HEK293T (cell line): ENCODE results near the gene NPRL2.

ENCODE experiments used
- CTCF ChIA-PET: fragments of 350-600 bp; formaldehyde crosslinking; extraction: SDS; loops from one replicate; lab custom pipeline; 2021; ENCODE audit warnings: antibody characterized with exemption, inconsistent platforms; lab: Yijun Ruan, JAX
- POLR2A ChIA-PET: fragments of 350-600 bp; formaldehyde crosslinking; extraction: SDS; loops from one replicate; lab custom pipeline; 2020; ENCODE audit warnings: antibody characterized with exemption, inconsistent platforms; lab: Yijun Ruan, JAX
- DNase-seq: peaks from one replicate; pipeline ENCODE4 v3.0.0; 2012; ENCODE audit warnings: mixed read lengths; ENCODE audit errors: extremely low spot score
- ARNT ChIP-seq: fragments of 450-650 bp; IDR thresholded peaks from 2 replicates; pipeline ENCODE4 v1.6.1; 2017; ENCODE audit warnings: mild to moderate bottlenecking
- BHLHE40 ChIP-seq: fragments of 450-650 bp; IDR thresholded peaks from 2 replicates; pipeline ENCODE4 v1.6.1; 2016; ENCODE audit warnings: mild to moderate bottlenecking, moderate library complexity, borderline replicate concordance
- CTBP1 ChIP-seq: fragments of 450-650 bp; IDR thresholded peaks from 2 replicates; pipeline ENCODE4 v1.6.1; 2016; ENCODE audit warnings: borderline replicate concordance
- ELF4 ChIP-seq: fragments of 450-650 bp; IDR thresholded peaks from 2 replicates; pipeline ENCODE4 v1.6.1; 2017; ENCODE audit warnings: antibody characterized with exemption
- FOXA1 ChIP-seq: fragments of 450-650 bp; IDR thresholded peaks from 2 replicates; pipeline ENCODE4 v1.6.1; 2016; ENCODE audit warnings: mild to moderate bottlenecking
- FOXK2 ChIP-seq: fragments of 450-650 bp; IDR thresholded peaks from 2 replicates; pipeline ENCODE4 v1.6.1; 2016; ENCODE audit warnings: mild to moderate bottlenecking
- FOXM1 ChIP-seq: fragments of 450-650 bp; IDR thresholded peaks from 2 replicates; pipeline ENCODE4 v1.6.1; 2017; ENCODE audit warnings: mild to moderate bottlenecking, borderline replicate concordance
- HDGF ChIP-seq: fragments of 450-650 bp; IDR thresholded peaks from 2 replicates; pipeline ENCODE4 v1.6.1; 2017; ENCODE audit warnings: antibody characterized with exemption, borderline replicate concordance
- L3MBTL2 ChIP-seq: fragments of 450-650 bp; conservative IDR thresholded peaks from 2 replicates; pipeline ENCODE4 v1.6.1; 2016; ENCODE audit warnings: mild to moderate bottlenecking
- LEF1 ChIP-seq: fragments of 450-650 bp; IDR thresholded peaks from 2 replicates; pipeline ENCODE4 v1.6.1; 2017; ENCODE audit warnings: mild to moderate bottlenecking, borderline replicate concordance
- NFRKB ChIP-seq: fragments of 450-650 bp; IDR thresholded peaks from 2 replicates; pipeline ENCODE4 v1.6.1; 2016; ENCODE audit warnings: mild to moderate bottlenecking, moderate library complexity
- SP1 ChIP-seq: fragments of 450-650 bp; IDR thresholded peaks from 2 replicates; pipeline ENCODE4 v1.6.1; 2017
- SUZ12 ChIP-seq: fragments of 450-650 bp; IDR thresholded peaks from 2 replicates; pipeline ENCODE4 v1.6.1; 2016; ENCODE audit warnings: mild to moderate bottlenecking
- TARDBP ChIP-seq: fragments of 450-650 bp; IDR thresholded peaks from 2 replicates; pipeline ENCODE4 v1.6.1; 2016
- ZNF384 ChIP-seq: fragments of 450-650 bp; IDR thresholded peaks from 2 replicates; pipeline ENCODE4 v1.6.1; 2016
- TF ChIP-seq, protein P1 (sequence below): fragments of 450-650 bp; IDR thresholded peaks from 2 replicates; pipeline ENCODE4 v1.6.1; 2016

The NPRL2 gene

DNA sequence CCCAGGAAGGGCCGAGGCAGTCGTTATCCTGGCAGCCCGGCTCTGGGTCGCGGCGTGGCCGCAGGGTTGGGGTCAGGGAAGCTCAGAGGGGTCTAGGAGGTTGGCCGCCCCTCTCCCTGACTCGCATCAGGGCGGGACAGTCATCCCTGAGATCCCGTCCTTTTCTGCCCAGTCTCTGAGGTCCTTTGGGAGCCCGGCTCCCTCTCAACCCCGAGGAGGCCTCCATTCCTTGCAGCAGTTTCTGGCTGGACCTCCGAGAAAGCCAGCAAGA, 28.5 kb downstream of the NPRL2 start:
- no peak for DNase-seq
- TF ChIP-seq TARDBP (no peak), LEF1 (no peak), SUZ12 (no peak), FOXA1 (no peak), BHLHE40 (no peak), ELF4 (no peak), ZNF384 (no peak), ARNT (no peak), FOXK2 (no peak), SP1 (no peak), L3MBTL2 (no peak), CTBP1 (no peak), HDGF (no peak), FOXM1 (no peak), NFRKB (no peak)
- TF ChIP-seq, protein P1, sequence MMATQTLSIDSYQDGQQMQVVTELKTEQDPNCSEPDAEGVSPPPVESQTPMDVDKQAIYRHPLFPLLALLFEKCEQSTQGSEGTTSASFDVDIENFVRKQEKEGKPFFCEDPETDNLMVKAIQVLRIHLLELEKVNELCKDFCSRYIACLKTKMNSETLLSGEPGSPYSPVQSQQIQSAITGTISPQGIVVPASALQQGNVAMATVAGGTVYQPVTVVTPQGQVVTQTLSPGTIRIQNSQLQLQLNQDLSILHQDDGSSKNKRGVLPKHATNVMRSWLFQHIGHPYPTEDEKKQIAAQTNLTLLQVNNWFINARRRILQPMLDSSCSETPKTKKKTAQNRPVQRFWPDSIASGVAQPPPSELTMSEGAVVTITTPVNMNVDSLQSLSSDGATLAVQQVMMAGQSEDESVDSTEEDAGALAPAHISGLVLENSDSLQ = no peak
- POLR2A ChIA-PET = interaction anchor here (2.3 to 3.7 kb wide), 2 partner anchors 15 to 23 kb away, joined by 11 to 23 read pairs; partner anchors contain the start of genes HYAL3 and NAA80
- CTCF ChIA-PET = interaction anchor here (0.6 kb wide), 1 partner anchor 68 kb away, joined by 3 read pairs; no protein-coding TSS in a partner anchor

DNA sequence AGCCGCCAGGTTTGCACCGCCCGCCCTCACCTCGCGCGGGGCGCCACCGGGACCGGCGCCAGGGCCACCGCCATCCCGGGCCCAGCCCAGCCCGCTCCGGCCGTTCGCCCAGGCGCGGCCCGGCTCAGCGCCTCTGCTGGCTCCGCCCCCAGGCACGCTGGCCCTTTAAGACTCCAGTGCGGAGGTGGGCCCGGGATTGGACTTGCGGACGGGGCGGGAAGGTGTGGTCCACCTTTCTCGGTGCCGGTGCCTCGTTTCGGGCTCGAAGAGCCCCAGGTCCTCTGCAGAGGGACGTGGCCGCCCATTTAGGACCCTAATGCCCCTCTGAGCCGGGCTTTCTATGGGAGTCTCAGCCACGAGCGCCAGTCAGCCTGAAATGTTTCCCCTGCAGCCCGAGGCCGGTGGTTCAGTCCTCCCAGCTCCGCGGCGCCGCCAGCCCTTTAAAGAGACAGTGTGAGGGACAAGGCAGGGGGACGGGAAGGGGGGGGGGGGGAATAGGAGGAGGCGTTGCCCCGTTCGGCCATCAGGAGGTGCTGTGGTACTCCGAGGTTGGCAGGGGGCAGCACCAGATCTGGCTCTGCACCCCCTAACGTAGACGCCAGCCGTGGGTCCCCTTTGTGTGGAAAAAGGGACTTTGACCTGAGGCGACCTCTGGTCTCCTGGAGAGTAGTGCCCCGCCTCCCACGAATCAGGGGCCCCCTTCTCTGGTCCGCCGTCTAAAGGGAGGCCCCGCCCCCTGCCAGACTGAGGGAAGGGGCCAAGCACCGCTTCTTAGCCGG, 29.1 kb downstream of the NPRL2 start:
- peak; percentile 100 for TF ChIP-seq FOXM1
- TF ChIP-seq BHLHE40 = peak; percentile 98
- no peak for TF ChIP-seq SUZ12
- TF ChIP-seq, protein P1 = no peak
- TF ChIP-seq LEF1 = peak; percentile 93; the same call in 1 of the 2 replicates
- TF ChIP-seq CTBP1 = peak; percentile 49; the same call in 1 of the 2 replicates
- peak; percentile 64; the same call in 1 of the 2 replicates for TF ChIP-seq ARNT
- ChIA-PET CTCF (interaction anchor here (0.6 to 1.1 kb wide), 3 partner anchors 22 to 56 kb away, joined by 3 to 4 read pairs (median 4); partner anchors contain the start of genes HYAL3 and NAA80), POLR2A (interaction anchor here (1.9 to 3.7 kb wide), 3 partner anchors 16 to 23 kb away, joined by 9 to 23 read pairs (median 11); partner anchors contain the start of genes HYAL3 and NAA80)
- DNase-seq = peak; percentile 88

DNA sequence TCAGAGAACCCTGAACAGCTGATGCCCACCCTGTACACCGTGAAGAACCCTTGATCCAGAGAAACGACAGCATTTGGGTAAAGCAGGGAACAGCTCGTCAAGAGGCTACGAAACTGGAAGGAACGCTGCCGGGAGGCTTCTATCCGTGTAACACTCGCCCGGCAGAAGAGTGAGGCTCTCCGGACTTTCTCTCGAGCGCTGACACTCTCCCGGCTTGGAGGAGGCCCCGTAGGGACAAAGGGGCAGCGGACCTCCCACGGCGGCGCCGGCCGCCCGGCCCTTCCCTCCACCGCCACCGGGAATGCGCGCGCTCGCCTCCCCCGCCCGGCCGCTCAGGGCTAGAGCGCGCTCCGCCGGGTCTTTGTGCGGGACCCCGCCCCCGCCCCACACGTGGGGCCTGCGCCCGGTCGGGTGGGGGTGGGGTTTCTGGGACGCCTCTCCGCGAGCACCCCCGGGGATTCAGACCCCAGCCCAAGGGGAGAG, 29.7 kb downstream of the NPRL2 start:
- DNase-seq = peak; percentile 76
- no peak for TF ChIP-seq FOXK2
- TF ChIP-seq SUZ12 = no peak
- TF ChIP-seq L3MBTL2 = no peak
- no peak for TF ChIP-seq ZNF384
- TF ChIP-seq CTBP1 = no peak
- no peak for TF ChIP-seq TARDBP
- TF ChIP-seq BHLHE40 = no peak
- TF ChIP-seq ARNT = no peak
- POLR2A ChIA-PET = interaction anchor here (0.6 to 2.3 kb wide), 4 partner anchors 16 to 28 kb away, joined by 3 to 11 read pairs (median 7); partner anchors contain the start of genes HYAL3, IFRD2 and NAA80
- CTCF ChIA-PET = interaction anchor here (0.6 to 1.1 kb wide), 3 partner anchors 21 to 55 kb away, joined by 3 to 4 read pairs (median 4); partner anchors contain the start of genes HYAL3 and NAA80

DNA sequence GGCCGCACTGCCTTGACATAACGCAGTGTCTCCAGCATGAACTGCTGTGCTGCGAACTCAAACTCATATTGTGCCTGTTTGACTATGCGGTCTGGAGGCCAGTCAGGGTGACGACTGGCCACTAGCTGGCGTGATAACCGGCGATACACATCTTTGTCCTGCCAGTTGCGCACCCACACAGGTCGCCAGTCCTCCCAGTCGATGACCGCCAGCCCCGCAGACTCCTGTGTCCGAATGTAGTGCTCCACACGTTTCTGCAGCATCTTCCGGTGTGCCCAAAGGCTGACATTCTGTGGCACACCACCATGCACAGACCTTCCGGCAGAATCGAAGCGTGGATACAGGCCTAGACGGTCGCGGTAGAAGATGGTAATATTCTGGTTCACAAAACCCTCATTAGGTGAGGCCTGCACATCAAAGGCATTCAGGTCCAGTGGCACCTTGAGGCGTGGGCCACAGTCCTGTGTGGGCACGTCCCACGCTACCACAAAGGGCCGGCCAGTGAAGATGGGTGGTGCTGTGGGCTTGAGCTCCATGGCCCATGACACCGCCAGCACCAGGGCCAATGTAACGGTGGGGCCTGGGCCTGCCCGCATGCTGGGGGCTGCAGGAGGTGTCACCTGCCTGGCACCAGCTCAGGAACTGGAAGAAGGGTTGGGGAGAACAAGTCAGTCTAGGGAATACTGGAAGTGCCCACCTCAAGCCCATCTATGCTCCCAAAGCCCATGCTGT, 30.5 kb downstream of the NPRL2 start:
- CTCF ChIA-PET = interaction anchor here (1.1 kb wide), 1 partner anchor 21 kb away, joined by 4 read pairs; the partner anchor contains the start of genes HYAL3 and NAA80

DNA sequence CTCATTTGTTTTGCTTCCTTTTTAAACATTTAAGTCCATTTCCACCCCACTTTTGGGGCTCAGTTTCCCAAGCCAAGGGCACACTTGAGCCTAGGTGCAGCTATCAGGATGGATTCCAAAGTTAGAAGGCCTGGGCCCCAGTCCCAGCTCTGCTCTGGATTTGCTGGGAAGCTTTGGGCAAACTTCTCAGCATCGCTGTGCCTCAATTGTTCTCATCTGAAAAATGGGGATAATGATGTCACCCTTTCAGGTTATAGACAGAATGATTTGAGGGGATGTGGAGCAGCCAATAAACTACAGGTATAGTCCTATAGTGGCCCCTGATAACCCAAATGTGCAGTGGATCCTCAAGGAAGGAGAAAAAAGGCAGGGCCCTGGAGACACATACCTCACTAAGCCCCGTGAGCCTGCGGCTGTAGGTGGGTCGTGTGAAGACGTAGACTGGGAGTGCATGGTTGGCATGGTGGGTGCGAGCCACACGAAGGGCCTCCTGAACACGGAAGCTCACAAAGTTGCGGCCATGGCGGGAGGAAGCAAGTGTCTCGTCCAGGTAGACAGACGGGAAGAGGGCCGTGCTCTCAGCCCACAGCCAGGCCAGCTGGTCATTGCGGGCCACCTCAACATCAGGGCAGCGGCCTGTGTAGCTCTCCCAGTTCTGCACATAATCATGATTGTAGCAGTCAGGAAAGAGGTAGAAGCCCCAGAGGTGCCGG, 31.2 kb downstream of the NPRL2 start:
- CTCF ChIA-PET = no interaction called here
- DNase-seq = no peak
- POLR2A ChIA-PET = interaction anchor here (0.8 to 2.1 kb wide), 5 partner anchors 9 to 27 kb away, joined by 3 to 12 read pairs (median 7); partner anchors contain the start of genes HYAL3, IFRD2, NAA80 and TUSC2
- TF ChIP-seq FOXK2 = no peak
- TF ChIP-seq CTBP1 = no peak
- TF ChIP-seq NFRKB = no peak
- no peak for TF ChIP-seq ELF4
- TF ChIP-seq FOXA1 = no peak
- TF ChIP-seq, protein P1 = no peak
- TF ChIP-seq SP1 = no peak
- TF ChIP-seq BHLHE40 = no peak
- no peak for TF ChIP-seq L3MBTL2
- TF ChIP-seq ARNT = no peak

More for the DNA sequence above, 30.5 kb downstream of the NPRL2 start:
- DNase-seq = no peak
- TF ChIP-seq CTBP1 = no peak
- POLR2A ChIA-PET = interaction anchor here (0.6 to 2.3 kb wide), 5 partner anchors 15 to 28 kb away, joined by 3 to 11 read pairs (median 5); partner anchors contain the start of genes HYAL3, IFRD2 and NAA80
